HepG2 (cell line): ENCODE measurements around the gene LIPT2. TPM values are rescaled to one million over a fixed set of nuclear protein-coding genes. Genes with fewer than 3 reads are reported as not detected.

Source experiments
- CBX1 ChIP-seq: IDR thresholded peaks from one replicate; pipeline ENCODE4 v1.6.1; 2016; ENCODE audit warnings: antibody characterized with exemption, low read depth
- DR1 ChIP-seq: sonication (generic); formaldehyde crosslinking; IDR thresholded peaks from 2 replicates; pipeline ENCODE4 v1.8.0; 2021; ENCODE audit warnings: mild to moderate bottlenecking, missing genetic modification reagents, inconsistent platforms
- E2F5 ChIP-seq: sonication (generic); formaldehyde crosslinking; conservative IDR thresholded peaks from 2 replicates; pipeline ENCODE4 v1.4.0; 2020; ENCODE audit warnings: missing genetic modification reagents
- FOXA3 ChIP-seq: IDR thresholded peaks from 2 replicates; pipeline ENCODE4 v1.6.1; 2016; ENCODE audit warnings: missing genetic modification reagents, missing compliant biosample characterization
- FOXM1 ChIP-seq: sonication (generic); formaldehyde crosslinking; IDR thresholded peaks from 2 replicates; pipeline ENCODE4 v1.5.0; 2020; ENCODE audit warnings: missing genetic modification reagents
- FUBP1 ChIP-seq: sonication (generic); formaldehyde crosslinking; IDR thresholded peaks from 2 replicates; pipeline ENCODE4 v1.5.1; 2020; ENCODE audit warnings: missing genetic modification reagents, mild to moderate bottlenecking, borderline replicate concordance
- GMEB1 ChIP-seq: sonication (generic); formaldehyde crosslinking; IDR thresholded peaks from 2 replicates; pipeline ENCODE4 v1.5.1; 2020; ENCODE audit warnings: missing genetic modification reagents, mild to moderate bottlenecking, borderline replicate concordance
- HBP1 ChIP-seq: IDR thresholded peaks from 2 replicates; pipeline ENCODE4 v1.6.1; 2016; ENCODE audit warnings: low read depth, control low read depth
- MAFG ChIP-seq: sonication (generic); formaldehyde crosslinking; IDR thresholded peaks from 2 replicates; pipeline ENCODE4 v1.5.1; 2020; ENCODE audit warnings: mild to moderate bottlenecking, missing genetic modification reagents
- MAFK ChIP-seq, 2 experiments: IDR thresholded peaks in 1 of 2; conservative IDR thresholded peaks in 1 of 2; 2 replicates each; pipeline ENCODE4 v1.6.1; 2011; ENCODE audit warnings: improper control_type of control experiment in 2 of 2, low read length in 2 of 2
- MATR3 ChIP-seq: sonication (generic); formaldehyde crosslinking; IDR thresholded peaks from 2 replicates; pipeline ENCODE4 v1.4.0; 2020; ENCODE audit warnings: missing genetic modification reagents
- PHB2 ChIP-seq: fragments of 450-650 bp; IDR thresholded peaks from 2 replicates; pipeline ENCODE4 v1.6.1; 2018; ENCODE audit not compliant: partially characterized antibody
- PLRG1 ChIP-seq: fragments of 450-650 bp; conservative IDR thresholded peaks from 2 replicates; pipeline ENCODE4 v1.6.1; 2016
- RARG ChIP-seq: sonication (generic); formaldehyde crosslinking; IDR thresholded peaks from 2 replicates; pipeline ENCODE4 v1.4.0; 2020; ENCODE audit warnings: low read depth, mild to moderate bottlenecking, missing genetic modification reagents
- RCOR2 ChIP-seq: IDR thresholded peaks from 2 replicates; pipeline ENCODE4 v1.6.1; 2016; ENCODE audit warnings: missing biosample characterization, missing genetic modification reagents
- RXRB ChIP-seq: IDR thresholded peaks from 2 replicates; pipeline ENCODE4 v1.6.1; 2016; ENCODE audit warnings: borderline replicate concordance, missing genetic modification reagents, missing compliant biosample characterization
- SP2 ChIP-seq: sonication (generic); formaldehyde crosslinking; IDR thresholded peaks from 2 replicates; pipeline ENCODE4 v1.5.1; 2020; ENCODE audit warnings: mild to moderate bottlenecking, missing genetic modification reagents
- ZFP1 ChIP-seq: IDR thresholded peaks from 2 replicates; pipeline ENCODE4 v1.6.1; 2016
- ZFP62 ChIP-seq: sonication (generic); formaldehyde crosslinking; IDR thresholded peaks from 2 replicates; pipeline ENCODE4 v1.4.0; 2020; ENCODE audit warnings: missing genetic modification reagents
- ZMYM4 ChIP-seq: sonication (generic); formaldehyde crosslinking; IDR thresholded peaks from 2 replicates; pipeline ENCODE4 v1.8.1; 2023; ENCODE audit warnings: mild to moderate bottlenecking, missing genetic modification reagents
- ZNF101 ChIP-seq: sonication (generic); formaldehyde crosslinking; IDR thresholded peaks from 2 replicates; pipeline ENCODE4 v1.4.0; 2020; ENCODE audit warnings: mild to moderate bottlenecking, low read depth, missing genetic modification reagents, borderline replicate concordance
- ZNF124 ChIP-seq: sonication (generic); formaldehyde crosslinking; IDR thresholded peaks from 2 replicates; pipeline ENCODE4 v1.4.0; 2020; ENCODE audit warnings: missing genetic modification reagents
- ZNF263 ChIP-seq: sonication (generic); formaldehyde crosslinking; IDR thresholded peaks from 2 replicates; pipeline ENCODE4 v1.4.0; 2020; ENCODE audit warnings: missing genetic modification reagents
- ZNF451 ChIP-seq: sonication (generic); formaldehyde crosslinking; IDR thresholded peaks from 2 replicates; pipeline ENCODE4 v1.5.0; 2020; ENCODE audit warnings: mild to moderate bottlenecking, missing genetic modification reagents
- ZNF510 ChIP-seq: sonication (generic); formaldehyde crosslinking; IDR thresholded peaks from 2 replicates; pipeline ENCODE4 v1.4.0; 2020; ENCODE audit warnings: low read depth, mild to moderate bottlenecking, missing genetic modification reagents
- ZNF543 ChIP-seq: sonication (generic); formaldehyde crosslinking; IDR thresholded peaks from 2 replicates; pipeline ENCODE4 v1.4.0; 2020; ENCODE audit warnings: mild to moderate bottlenecking, missing genetic modification reagents
- ZNF580 ChIP-seq: IDR thresholded peaks from 2 replicates; pipeline ENCODE4 v1.6.1; 2016; ENCODE audit warnings: low read depth, borderline replicate concordance
- ZNF776 ChIP-seq: sonication (generic); formaldehyde crosslinking; IDR thresholded peaks from 2 replicates; pipeline ENCODE4 v1.4.0; 2020; ENCODE audit warnings: mild to moderate bottlenecking, missing genetic modification reagents
- ZSCAN12 ChIP-seq: sonication (generic); formaldehyde crosslinking; IDR thresholded peaks from 2 replicates; pipeline ENCODE4 v1.9.0; 2021; ENCODE audit warnings: mild to moderate bottlenecking, missing genetic modification reagents
- polyA plus RNA-seq, 8 experiments: library from polyadenylated mRNA; depleted of rRNA in 3 of 8; stranded (reverse) in 7 of 8; unstranded in 1 of 8; fragments of >200 nt; fragmentation: Illumina TruSeq in 4 of 8; extraction: Trizol in 4 of 8; gene quantifications; 2 replicates each; pipeline versions ENCODE4 v1.2.1 to v1.2.3, GENCODE V29; 2011 to 2016; ENCODE audit warnings: low read depth in 4 of 8, missing spikeins in 1 of 8, mixed read lengths in 1 of 8; ENCODE audit not compliant: insufficient read depth in 1 of 8
- total RNA-seq, 5 experiments: library from RNA; depleted of rRNA; stranded (reverse); fragments of >200 nt; fragmentation: Illumina TruSeq; extraction: Trizol; gene quantifications; 2 replicates each; pipeline ENCODE4 v1.2.3, GENCODE V29; 2016; ENCODE audit warnings: low read depth in 1 of 5

The LIPT2 gene
- total and polyA plus RNA-seq, 2 of the 13 experiments (the other 11 are each of a cell fraction or from before 2014, with no cell fraction given): 3.0 to 5.6 TPM

- TF ChIP-seq FUBP1 (no peak), ZNF776 (CRISPR knock-in tag) (no peak), ZNF580 (CRISPR knock-in tag) (0 out of 2 replicates have a peak, but pooled peaks have one; percentile 36), CBX1 (no peak), ZFP1 (CRISPR knock-in tag) (no peak), MAFK (conservative IDR thresholded peaks at IDR 0.05 in 1 of 2, IDR thresholded peaks at IDR 0.05 in 1 of 2; ENCODE audit: low read length in 2 of 2) (no peak), ZNF510 (CRISPR knock-in tag) (no peak), GMEB1 (CRISPR knock-in tag) (no peak), RXRB (CRISPR knock-in tag) (peak; percentile 66), FOXA3 (CRISPR knock-in tag) (peak; percentile 62), MAFG (CRISPR knock-in tag) (no peak), PHB2 (no peak), ZMYM4 (CRISPR knock-in tag) (peak; percentile 62), E2F5 (CRISPR knock-in tag) (no peak), HBP1 (CRISPR knock-in tag) (no peak; the same call in 1 of the 2 replicates), PLRG1 (no peak), DR1 (CRISPR knock-in tag) (no peak), ZNF263 (no peak), ZSCAN12 (CRISPR knock-in tag) (no peak), MATR3 (no peak), ZFP62 (CRISPR knock-in tag) (no peak), ZNF451 (CRISPR knock-in tag) (no peak), ZNF543 (CRISPR knock-in tag) (0 out of 2 replicates have a peak, but pooled peaks have one; percentile 28), ZNF101 (CRISPR knock-in tag) (no peak), SP2 (CRISPR knock-in tag) (no peak), RARG (no peak), RCOR2 (CRISPR knock-in tag) (no peak), FOXM1 (CRISPR knock-in tag) (no peak), ZNF124 (CRISPR knock-in tag) (0 out of 2 replicates have a peak, but pooled peaks have one; percentile 70)
Measured at GRCh38 chr11:74462009-74462408, 31.5 kb downstream of the LIPT2 start (continued).
